Kidney epithelial cell (primary cell): Measurements from ENCODE around the gene HTRA2. TPM values are rescaled to one million over a fixed set of nuclear protein-coding genes. Genes with fewer than 3 reads are reported as not detected.

ENCODE experiments used
- DNase-seq: peaks from one replicate; pipeline ENCODE4 v3.0.0-alpha.2; 2010; ENCODE audit warnings: low read depth
- H3K27me3 ChIP-seq: 2 replicates; pipeline ENCODE4 v1.6.0; 2011; ENCODE audit warnings: low read length; ENCODE audit not compliant: control insufficient read depth, insufficient read depth
- H3K36me3 ChIP-seq: 2 replicates; pipeline ENCODE4 v1.5.1; 2011; ENCODE audit warnings: low read length; ENCODE audit not compliant: control insufficient read depth, insufficient read depth
- H3K4me3 ChIP-seq: 2 replicates; pipeline ENCODE4 v1.5.1; 2011; ENCODE audit warnings: low read depth, mild to moderate bottlenecking, control low read depth, low read length
- CTCF ChIP-seq: IDR thresholded peaks from 2 replicates; pipeline ENCODE4 v1.5.1; 2011; ENCODE audit warnings: mild to moderate bottlenecking, moderate library complexity, low read length, control low read depth, inconsistent platforms; ENCODE audit not compliant: insufficient read depth, poor library complexity, severe bottlenecking
- total RNA-seq: library from RNA; depleted of rRNA; stranded (reverse); fragments of >200 nt; gene quantifications from 2 replicates; pipeline ENCODE4 v1.2.3, GENCODE V29; 2015

HTRA2 gene
- total RNA-seq, 1 donor from 2014 or later, result 35.1 TPM

GRCh38 chr2:74566754-74567085 is 37.0 kb downstream of the HTRA2 start:
- Histone ChIP-seq H3K36me3 (no peaks in the 10 kb centered on the region), H3K4me3 (no peak overlapping the region), H3K27me3 (no peaks in the 10 kb centered on the region)
- TF ChIP-seq CTCF, result no peak
- peak; percentile 52 for DNase-seq

GRCh38 chr2:74567881-74568280 is 38.1 kb downstream of the HTRA2 start:
- Histone ChIP-seq H3K36me3 (no peaks in the 10 kb centered on the region), H3K4me3 (no peak overlapping the region), H3K27me3 (no peaks in the 10 kb centered on the region)
- no peak for DNase-seq
- TF ChIP-seq CTCF, result no peak

GRCh38 chr2:74569686-74570085 is 40.0 kb downstream of the HTRA2 start:
- no peak overlapping the region for H3K4me3 ChIP-seq
- H3K27me3 ChIP-seq, result no peaks in the 10 kb centered on the region
- TF ChIP-seq CTCF, result no peak
- H3K36me3 ChIP-seq, result no peaks in the 10 kb centered on the region
- DNase-seq, result no peak

GRCh38 chr2:74571058-74571457 is 41.3 kb downstream of the HTRA2 start:
- no peaks in the 10 kb centered on the region for H3K27me3 ChIP-seq
- TF ChIP-seq CTCF, result no peak
- H3K4me3 ChIP-seq, result no peak overlapping the region
- DNase-seq, result no peak
- no peaks in the 10 kb centered on the region for H3K36me3 ChIP-seq

GRCh38 chr2:74572178-74572925 is 42.6 kb downstream of the HTRA2 start:
- Histone ChIP-seq H3K36me3 (no peaks in the 10 kb centered on the region), H3K27me3 (no peaks in the 10 kb centered on the region), H3K4me3 (no peak overlapping the region)
- DNase-seq, result no peak
- peak; percentile 34 for TF ChIP-seq CTCF

- TF ChIP-seq CTCF, result no peak
- H3K27me3 ChIP-seq, result no peaks in the 10 kb centered on the region
- no peaks in the 10 kb centered on the region for H3K36me3 ChIP-seq
- no peak overlapping the region for H3K4me3 ChIP-seq
- DNase-seq, result no peak
Measured at GRCh38 chr2:74573747-74574562, 44.2 kb downstream of the HTRA2 start.
